GM12873 (cell line): Measurements from ENCODE around the gene JMJD1C.

Source experiments
- TF ChIP-seq, protein P1 (sequence below): IDR thresholded peaks from 2 replicates; pipeline ENCODE4 v1.5.1; 2012; ENCODE audit warnings: low read depth, mild to moderate bottlenecking, moderate library complexity, low read length, control low read depth; ENCODE audit not compliant: insufficient read depth; ENCODE audit errors: missing control alignments

JMJD1C gene

DNA sequence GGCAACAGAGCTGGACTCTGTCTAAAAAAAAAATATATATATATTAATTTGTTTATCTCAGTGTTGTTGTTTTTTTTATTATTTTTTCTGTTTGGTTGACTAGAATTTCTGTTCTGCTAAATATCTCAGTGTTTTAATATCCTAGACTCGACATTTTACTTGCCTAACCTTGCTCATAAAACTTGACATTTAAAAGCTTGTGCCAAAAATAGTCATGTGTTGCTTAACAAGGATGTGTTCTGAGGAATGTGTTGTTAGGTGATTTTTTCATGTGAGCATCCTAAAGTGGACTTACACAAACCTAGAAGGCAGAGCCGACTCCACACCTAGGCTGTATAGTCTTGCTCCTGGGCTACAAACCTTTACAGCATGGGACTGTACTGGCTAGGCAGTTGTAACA lies 309.5 kb downstream of the JMJD1C start:
- TF ChIP-seq, protein P1, sequence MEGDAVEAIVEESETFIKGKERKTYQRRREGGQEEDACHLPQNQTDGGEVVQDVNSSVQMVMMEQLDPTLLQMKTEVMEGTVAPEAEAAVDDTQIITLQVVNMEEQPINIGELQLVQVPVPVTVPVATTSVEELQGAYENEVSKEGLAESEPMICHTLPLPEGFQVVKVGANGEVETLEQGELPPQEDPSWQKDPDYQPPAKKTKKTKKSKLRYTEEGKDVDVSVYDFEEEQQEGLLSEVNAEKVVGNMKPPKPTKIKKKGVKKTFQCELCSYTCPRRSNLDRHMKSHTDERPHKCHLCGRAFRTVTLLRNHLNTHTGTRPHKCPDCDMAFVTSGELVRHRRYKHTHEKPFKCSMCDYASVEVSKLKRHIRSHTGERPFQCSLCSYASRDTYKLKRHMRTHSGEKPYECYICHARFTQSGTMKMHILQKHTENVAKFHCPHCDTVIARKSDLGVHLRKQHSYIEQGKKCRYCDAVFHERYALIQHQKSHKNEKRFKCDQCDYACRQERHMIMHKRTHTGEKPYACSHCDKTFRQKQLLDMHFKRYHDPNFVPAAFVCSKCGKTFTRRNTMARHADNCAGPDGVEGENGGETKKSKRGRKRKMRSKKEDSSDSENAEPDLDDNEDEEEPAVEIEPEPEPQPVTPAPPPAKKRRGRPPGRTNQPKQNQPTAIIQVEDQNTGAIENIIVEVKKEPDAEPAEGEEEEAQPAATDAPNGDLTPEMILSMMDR: no peak

DNA sequence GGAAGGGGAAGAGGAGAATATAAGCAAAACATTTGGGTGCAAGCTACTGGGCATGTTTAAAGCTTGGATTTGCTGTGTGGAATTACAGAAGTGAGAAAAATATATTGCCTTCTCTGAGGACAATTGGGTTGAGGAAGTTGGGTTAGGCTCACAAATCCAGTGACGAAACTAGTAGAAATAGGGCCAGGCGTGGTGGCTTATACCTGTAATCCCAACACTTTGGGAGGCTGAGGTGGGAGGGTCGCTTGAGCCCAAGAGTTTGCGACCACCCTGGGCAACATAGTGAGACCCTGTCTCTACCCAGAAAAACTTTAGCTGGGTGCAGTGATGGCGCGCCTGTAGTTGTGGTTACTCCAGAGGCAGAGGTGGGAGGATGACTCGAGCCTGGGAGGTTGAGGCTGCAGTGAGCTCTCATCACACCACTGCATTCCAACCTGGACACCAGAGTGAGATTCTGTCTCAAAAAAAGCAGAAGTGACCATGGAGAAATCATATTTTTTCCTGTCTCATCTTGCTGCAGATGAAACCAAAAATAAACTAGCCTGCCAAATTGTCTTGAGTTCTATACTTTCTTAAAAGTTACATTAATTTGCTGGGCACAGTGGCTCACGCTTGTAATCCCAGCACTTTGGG lies 310.3 kb downstream of the JMJD1C start:
- TF ChIP-seq, protein P1: no peak

DNA sequence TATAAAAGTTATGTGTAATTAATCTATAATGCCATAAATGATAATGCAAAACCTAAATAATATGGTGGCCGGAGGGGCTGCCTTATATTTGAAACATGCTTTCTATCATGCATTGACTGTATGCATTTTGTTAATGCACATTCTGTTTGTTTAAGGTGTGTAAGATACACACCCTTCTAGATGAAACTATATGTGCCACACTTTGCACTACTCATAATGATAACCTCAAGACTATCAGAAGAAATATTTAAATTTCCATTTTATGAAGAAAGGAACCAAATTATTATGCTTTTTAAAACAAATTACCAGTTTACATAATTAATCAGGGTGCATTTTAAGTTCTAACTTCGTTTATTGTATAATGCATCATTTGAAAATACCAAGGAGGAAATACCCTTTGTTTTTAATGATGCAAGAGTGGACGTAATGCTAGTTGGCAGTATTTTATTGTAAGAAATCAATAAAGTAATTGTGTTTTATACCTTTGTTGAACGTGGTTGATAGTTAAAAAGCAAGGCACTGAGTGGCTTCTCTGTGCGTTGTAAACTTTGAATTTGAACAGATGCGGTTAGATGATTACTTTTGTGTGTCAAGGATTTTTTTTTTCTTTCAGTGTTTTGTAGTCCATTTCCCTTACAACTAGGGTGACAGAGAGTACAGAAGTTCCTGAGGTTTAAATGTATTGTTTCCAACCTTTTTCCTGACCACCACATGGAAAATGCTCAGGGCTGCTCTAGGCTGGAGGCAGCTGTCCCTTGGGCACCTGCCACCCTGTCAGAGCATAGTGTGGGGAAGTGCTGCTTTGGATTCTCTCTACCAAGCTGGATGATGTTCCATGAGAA lies 311.0 kb downstream of the JMJD1C start:
- TF ChIP-seq, protein P1: no peak

DNA sequence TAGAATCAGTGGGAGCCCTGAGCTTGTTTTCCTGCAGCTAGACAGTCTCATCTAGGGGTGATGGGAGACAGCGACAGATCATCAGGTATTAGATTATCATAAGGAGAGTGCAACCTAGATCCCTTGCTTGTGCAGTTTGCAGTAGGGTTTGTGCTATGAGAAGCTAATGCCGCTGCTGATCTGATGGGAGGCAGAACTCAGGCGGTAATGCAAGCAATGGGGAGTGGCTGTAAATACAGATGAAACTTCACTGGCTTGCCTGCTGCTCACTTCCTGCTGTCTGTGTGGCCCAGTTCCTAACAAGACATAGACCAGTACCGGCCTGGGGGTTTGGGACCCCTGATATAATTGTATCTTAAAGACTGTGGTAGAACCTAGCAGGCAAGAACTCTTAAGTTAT lies 315.0 kb downstream of the JMJD1C start:
- TF ChIP-seq, protein P1: no peak

DNA sequence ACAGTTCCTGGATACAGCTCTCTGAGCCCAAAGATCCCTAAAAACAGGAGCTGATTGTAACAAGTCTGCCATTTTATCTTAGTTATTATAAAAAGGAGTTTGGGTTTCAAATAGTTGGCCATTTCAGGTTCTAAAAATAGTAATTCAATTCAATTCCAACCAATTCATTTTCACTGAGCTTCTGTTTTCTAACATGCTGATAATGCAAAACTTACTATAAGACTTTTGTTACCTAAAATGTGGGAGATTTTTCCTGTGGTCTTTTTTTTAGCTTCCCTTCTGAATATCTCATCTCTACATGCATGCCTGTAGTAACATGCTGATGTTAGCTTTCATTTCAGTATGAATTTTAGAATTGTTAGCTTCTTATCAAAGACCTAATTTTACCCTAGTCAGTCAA lies 319.3 kb downstream of the JMJD1C start:
- TF ChIP-seq, protein P1: no peak

DNA sequence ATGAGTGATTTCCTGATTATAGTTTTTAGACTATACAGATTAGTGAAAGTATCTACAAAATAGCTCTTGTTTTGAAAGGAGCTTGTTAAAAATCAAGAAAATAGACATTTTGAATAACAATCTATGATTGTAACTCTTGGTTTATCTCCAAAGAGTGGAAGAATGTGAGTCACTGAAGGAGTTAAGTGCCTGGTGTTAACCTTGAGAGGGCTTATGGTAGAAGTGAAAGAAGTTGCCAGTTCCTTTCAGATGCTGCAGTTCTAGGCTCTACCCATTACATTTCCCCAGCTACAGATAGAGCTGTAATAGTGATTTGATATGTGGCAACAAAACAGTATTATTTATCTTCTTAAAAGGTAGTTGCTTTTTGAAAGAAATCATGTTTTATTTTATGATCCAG lies 320.0 kb downstream of the JMJD1C start:
- TF ChIP-seq, protein P1: no peak

DNA sequence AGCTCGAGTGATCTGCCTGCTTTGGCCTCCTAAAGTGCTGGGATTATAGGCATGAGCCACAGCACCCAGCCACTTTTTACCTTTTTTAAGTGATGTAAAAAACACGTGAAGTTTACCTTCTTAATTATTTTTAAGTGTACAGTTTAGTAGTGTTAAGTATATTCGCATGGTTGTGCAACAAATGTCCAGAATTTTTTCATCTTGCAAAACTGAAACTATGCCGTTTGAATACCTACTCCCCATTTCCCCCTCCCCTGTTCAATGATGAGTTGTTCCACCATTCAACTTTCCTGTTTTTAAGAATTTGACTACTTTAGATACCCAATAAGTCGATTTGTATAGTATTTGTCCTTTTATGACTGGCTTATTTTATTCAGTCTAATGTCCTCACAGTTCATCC lies 321.8 kb downstream of the JMJD1C start:
- TF ChIP-seq, protein P1: no peak
